GM21528 (cell line): ENCODE measurements around the gene DNPEP.
"Not testable (repeated sequence)": the region's sequence is repeated elsewhere in the genome, so short reads cannot be mapped to it uniquely, and the experiment has no call there.

Experiments used
- ATAC-seq: cut with Tn5 transposase; IDR thresholded peaks from one replicate; pipeline ENCODE4 v1.9.1; 2021; ENCODE audit warnings: mild to moderate bottlenecking, moderate library complexity; ENCODE audit not compliant: unreplicated experiment, low FRiP score

The DNPEP gene

GRCh38 chr2:219419331-219420197, 31.9 kb upstream of the DNPEP start:
- ATAC-seq = no peak

GRCh38 chr2:219419012-219419324, 31.3 kb upstream of the DNPEP start:
- no peak for ATAC-seq

- ATAC-seq = no peak
Measured at GRCh38 chr2:219418155-219419011, 30.7 kb upstream of the DNPEP start, which contains the start of gene DES. DES (plus strand) TSS chr2:219418377; CDS start chr2:219418463, 86 bp downstream.

GRCh38 chr2:219417374-219417773, 29.7 kb upstream of the DNPEP start:
- no peak for ATAC-seq

GRCh38 chr2:219416938-219417337, 29.2 kb upstream of the DNPEP start:
- ATAC-seq = no peak

GRCh38 chr2:219416235-219416602, 28.5 kb upstream of the DNPEP start:
- ATAC-seq = no peak

- ATAC-seq = no peak
Measured at GRCh38 chr2:219415580-219416234, 28.0 kb upstream of the DNPEP start.

- no peak for ATAC-seq
Measured at GRCh38 chr2:219414857-219415256, 27.1 kb upstream of the DNPEP start.

- no peak for ATAC-seq
Measured at GRCh38 chr2:219410390-219410789, 22.7 kb upstream of the DNPEP start.

- no peak for ATAC-seq
Measured at GRCh38 chr2:219409619-219410018, 21.9 kb upstream of the DNPEP start.

GRCh38 chr2:219408631-219409030, 20.9 kb upstream of the DNPEP start:
- ATAC-seq = no peak

- no peak for ATAC-seq
Measured at GRCh38 chr2:219408204-219408603, 20.5 kb upstream of the DNPEP start.

GRCh38 chr2:219407343-219407742, 19.6 kb upstream of the DNPEP start:
- ATAC-seq = not testable (repeated sequence)

GRCh38 chr2:219406861-219407230, 19.1 kb upstream of the DNPEP start:
- ATAC-seq = no peak

GRCh38 chr2:219405958-219406860, 18.5 kb upstream of the DNPEP start:
- no peak for ATAC-seq

- ATAC-seq = no peak
Measured at GRCh38 chr2:219405451-219405850, 17.7 kb upstream of the DNPEP start.

GRCh38 chr2:219404954-219405353, 17.2 kb upstream of the DNPEP start:
- ATAC-seq = no peak

- ATAC-seq = no peak
Measured at GRCh38 chr2:219404291-219404910, 16.7 kb upstream of the DNPEP start.

GRCh38 chr2:219403861-219404260, 16.1 kb upstream of the DNPEP start:
- ATAC-seq = no peak
